Right cardiac atrium (tissue), 5 donors: ENCODE data around the gene ATG4A. TPM values are rescaled to one million over a fixed set of nuclear protein-coding genes. Genes with fewer than 3 reads are reported as not detected.

Experiments
- ATAC-seq, 2 donors: fragments of 200-7000 bp; cut with Tn5 transposase; one replicate each; pipeline versions ENCODE4 v1.8.0 to v1.9.1; 2020; ENCODE audit warnings: moderate library complexity in 2 of 2, mild to moderate bottlenecking in 1 of 2
- DNase-seq, 3 donors: peaks; one replicate each; pipeline ENCODE4 v3.0.0-alpha.2; 2020
- H3K27ac ChIP-seq: one replicate; pipeline ENCODE4 v1.5.1; 2013; ENCODE audit warnings: mild to moderate bottlenecking, low read length, control low read depth, moderate library complexity
- H3K27me3 ChIP-seq: one replicate; pipeline ENCODE4 v1.6.1; 2013; ENCODE audit not compliant: control insufficient read depth, insufficient read depth
- H3K4me1 ChIP-seq: one replicate; pipeline ENCODE4 v1.6.1; 2013; ENCODE audit warnings: low read length; ENCODE audit not compliant: control insufficient read depth, insufficient read depth
- H3K4me3 ChIP-seq: one replicate; pipeline ENCODE4 v1.5.1; 2013; ENCODE audit warnings: low read length, control low read depth
- H3K9me3 ChIP-seq: one replicate; pipeline ENCODE4 v1.6.1; 2013; ENCODE audit warnings: low read length; ENCODE audit not compliant: control insufficient read depth
- WGBS: extraction: QIAGEN DNeasy Blood & Tissue Kit; methylation state at CpG from one replicate; pipeline ENCODE4 v1.1.7; 2013; 5-methylcytosine and 5-hydroxymethylcytosine counted together
- intact Hi-C, 4 donors: fragments of 100-400 bp; cut with DNase I; formaldehyde crosslinking; loops; one replicate each; pipeline versions ENCODE4 v1.11.0 to v1.14.0; 2022 to 2023
- polyA plus RNA-seq: library from polyadenylated mRNA; stranded (reverse); fragments of 200-250 nt; gene quantifications from one replicate; pipeline ENCODE4 v1.2.3, GENCODE V29; 2013
- total RNA-seq, 4 donors: library from RNA; stranded (reverse); fragmentation: NEBNext Ultra II Directional; extraction: Animal tissue kit (Norgen Biotek cat#: 25700); gene quantifications; one replicate each; pipeline ENCODE4 v1.2.1, GENCODE V29; 2021
- donor health status: healthy with polysubstance abuse.
- donor health status: DM: no; HTN: yes; CAD: no.
- donor health status: DM: no; HTN: no; CAD: no.
- donor health status: DM: no; HTN: yes; CAD: no; lungs with severe emphysema.
- donor health status: DM: yes; HTN: yes; CAD: no.

ATG4A gene
- total and polyA plus RNA-seq, 5 donors, result 14.4 to 18.5 (median 15.5) TPM

DNA sequence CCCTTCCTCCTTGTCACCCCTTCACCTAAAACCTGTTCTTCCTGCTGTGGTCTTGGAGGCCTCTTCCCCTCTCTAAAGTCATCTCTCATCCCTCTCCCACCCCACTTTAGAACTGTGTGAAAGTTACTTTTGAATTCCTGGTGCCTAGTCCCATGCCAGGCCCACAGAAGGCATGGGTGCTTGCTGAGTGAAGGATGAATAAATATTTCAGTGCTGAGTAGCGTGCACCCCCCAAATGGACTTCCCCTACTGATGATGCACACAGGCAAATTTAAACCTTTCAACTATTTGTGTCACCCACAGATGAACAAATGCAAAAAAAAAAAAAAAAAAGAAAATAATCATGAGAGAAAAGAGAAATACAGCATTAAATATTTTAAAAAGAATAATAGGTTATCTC is 20.0 kb upstream of the ATG4A start:
- no peak for DNase-seq
- WGBS, result 100% methylated on average over 1 of the region's 1 CpG
- intact Hi-C loops, result no loop called here
- no peak for ATAC-seq
- no peaks in the 10 kb centered on the region for H3K27me3 ChIP-seq
- no peak overlapping the region for H3K27ac ChIP-seq
- H3K9me3 ChIP-seq, result no peaks in the 10 kb centered on the region
- no peaks in the 10 kb centered on the region for H3K4me1 ChIP-seq
- H3K4me3 ChIP-seq, result no peak overlapping the region

DNA sequence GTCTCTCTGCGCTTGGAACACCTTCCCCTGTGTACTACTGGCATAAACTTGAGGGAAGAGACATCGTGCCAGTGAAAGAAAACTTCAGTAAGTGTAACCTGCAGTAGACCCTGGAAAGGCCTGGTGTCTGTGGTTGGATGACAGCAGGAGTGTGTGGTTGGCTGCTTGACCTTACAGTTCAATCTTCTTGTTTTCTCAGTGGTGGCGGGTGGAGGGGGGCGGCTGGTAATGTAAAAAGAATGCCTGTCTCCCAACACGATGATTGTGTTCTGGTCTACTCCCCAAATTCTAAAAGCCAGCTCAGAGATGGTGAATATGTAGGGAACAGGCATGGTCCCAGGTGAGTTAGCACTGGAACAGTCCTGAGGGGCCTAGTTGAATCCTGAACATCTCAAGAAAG is 18.8 kb upstream of the ATG4A start:
- intact Hi-C loops, result no loop called here
- Histone ChIP-seq H3K4me3 (no peak overlapping the region), H3K27me3 (no peaks in the 10 kb centered on the region), H3K27ac (no peak overlapping the region), H3K9me3 (no peaks in the 10 kb centered on the region), H3K4me1 (no peaks in the 10 kb centered on the region)
- ATAC-seq, result no peak
- WGBS, result 79% methylated on average over 5 of the region's 5 CpGs
- no peak for DNase-seq

DNA sequence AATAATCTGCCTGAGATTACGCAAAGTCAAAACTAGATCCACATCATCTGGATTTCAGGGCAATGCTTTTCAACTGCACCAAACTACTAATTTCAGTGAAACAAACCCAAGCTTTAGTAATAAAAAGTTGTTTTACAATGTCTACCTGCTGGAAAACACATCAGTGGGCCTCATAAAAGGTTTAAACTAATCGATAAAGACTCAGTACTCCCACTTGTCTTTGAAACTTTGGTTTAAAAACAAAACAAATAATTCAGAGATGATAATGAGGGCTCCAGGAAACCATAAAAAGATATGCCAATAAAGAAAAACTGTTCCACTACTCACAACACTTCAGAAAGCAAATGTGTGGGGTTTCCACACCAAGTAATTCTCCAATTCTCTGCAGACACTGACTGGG is 10.5 kb upstream of the ATG4A start:
- no peak for DNase-seq
- no peak for ATAC-seq
- Histone ChIP-seq H3K4me3 (no peak overlapping the region), H3K27ac (no peak overlapping the region), H3K27me3 (no peaks in the 10 kb centered on the region), H3K9me3 (no peaks in the 10 kb centered on the region), H3K4me1 (no peaks in the 10 kb centered on the region)
- intact Hi-C loops, result no loop called here
- 93% methylated on average over 2 of the region's 2 CpGs for WGBS

DNA sequence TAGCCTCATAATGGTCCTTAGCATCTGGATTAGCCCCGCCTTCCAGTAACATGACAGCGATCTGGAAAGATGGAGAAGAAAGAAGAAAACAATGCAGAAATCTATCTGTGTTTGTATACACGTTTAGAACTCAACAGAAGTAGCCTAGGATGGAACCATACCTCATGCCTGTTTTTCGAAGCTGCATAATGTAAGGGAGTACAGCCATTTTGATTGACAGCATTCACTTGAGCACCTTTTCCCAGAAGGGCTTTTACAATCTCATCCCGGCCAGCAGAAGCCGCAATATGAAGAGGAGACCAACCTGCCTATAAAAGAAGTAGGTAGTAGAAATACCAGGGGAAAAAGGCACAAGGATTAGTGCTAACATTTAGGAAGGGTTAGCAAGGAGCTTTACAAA is 3.8 kb upstream of the ATG4A start:
- Histone ChIP-seq H3K27ac (no peak overlapping the region), H3K4me1 (no peaks in the 10 kb centered on the region), H3K27me3 (no peaks in the 10 kb centered on the region), H3K9me3 (no peaks in the 10 kb centered on the region), H3K4me3 (no peak overlapping the region)
- DNase-seq (no peak), ATAC-seq (no peak)
- intact Hi-C loops, result no loop called here
- 90% methylated on average over 6 of the region's 6 CpGs for WGBS

DNA sequence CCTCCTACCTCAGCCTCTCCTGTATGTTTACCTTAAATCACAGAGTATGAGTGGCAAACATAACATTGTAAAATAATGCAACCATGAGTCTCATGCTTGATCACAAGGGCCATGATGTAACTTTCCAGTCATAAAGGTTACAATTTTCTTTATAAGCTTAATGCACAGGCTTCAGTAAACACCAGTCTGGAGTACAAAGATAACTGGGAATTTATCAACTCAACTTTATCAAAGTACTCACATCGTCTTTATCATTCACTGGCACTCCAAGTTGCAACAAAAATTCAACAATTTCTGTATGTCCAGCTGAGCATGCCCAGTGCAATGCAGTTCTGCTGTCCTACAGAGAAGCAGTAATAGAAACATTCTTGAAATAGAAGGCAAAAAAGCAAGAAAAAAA is 3.1 kb upstream of the ATG4A start:
- H3K9me3 ChIP-seq, result no peaks in the 10 kb centered on the region
- no peaks in the 10 kb centered on the region for H3K4me1 ChIP-seq
- no peaks in the 10 kb centered on the region for H3K27me3 ChIP-seq
- DNase-seq, result no peak
- no peak for ATAC-seq
- WGBS, result 33% methylated on average over 1 of the region's 1 CpG
- H3K4me3 ChIP-seq, result no peak overlapping the region
- H3K27ac ChIP-seq, result no peak overlapping the region
- intact Hi-C loops, result no loop called here

DNA sequence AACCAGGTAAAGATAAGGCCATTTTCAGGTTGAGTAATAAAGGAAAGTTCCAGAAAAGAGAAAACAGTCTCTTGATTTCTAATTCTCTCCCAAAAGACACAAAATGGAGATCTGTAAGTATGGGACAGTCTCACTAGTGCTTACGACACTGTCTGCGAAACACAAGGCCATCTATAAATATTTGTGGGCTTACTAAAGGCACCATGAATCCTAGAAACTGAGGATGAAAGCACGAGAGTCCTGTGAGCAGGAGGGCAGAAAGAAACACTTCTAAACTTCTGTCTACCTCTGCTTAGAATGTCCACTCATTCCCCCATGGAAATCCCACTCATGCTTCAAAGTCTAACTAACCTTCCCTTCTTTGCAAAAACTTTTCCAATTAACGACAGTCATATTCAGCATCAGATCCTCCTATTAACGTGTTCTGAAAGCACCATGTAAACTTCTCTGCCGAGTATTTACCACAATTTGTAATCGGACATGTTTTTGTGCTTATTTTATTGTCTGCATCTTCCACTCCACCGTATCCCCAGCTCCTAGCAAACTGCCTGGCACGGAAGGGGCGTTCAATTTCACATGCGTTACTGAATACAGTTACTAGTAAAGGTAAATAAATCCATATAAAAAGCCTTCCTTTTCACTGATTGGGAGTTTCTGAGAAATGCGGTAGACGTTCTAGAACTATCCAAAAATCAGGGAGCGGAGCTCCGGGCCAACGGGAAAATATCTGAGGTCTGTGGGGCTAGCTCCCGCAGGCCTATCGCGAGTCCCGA is 901 bp upstream of the ATG4A start:
- intact Hi-C loops, result no loop called here
- no peak for ATAC-seq
- H3K27me3 ChIP-seq, result no peaks in the 10 kb centered on the region
- no peaks in the 10 kb centered on the region for H3K4me1 ChIP-seq
- DNase-seq, result no peak
- WGBS, result under 1% methylated on average over 20 of the region's 20 CpGs
- peak overlapping the region; percentile 97 for H3K27ac ChIP-seq
- H3K4me3 ChIP-seq, result peak overlapping the region; percentile 95
- H3K9me3 ChIP-seq, result no peaks in the 10 kb centered on the region

DNA sequence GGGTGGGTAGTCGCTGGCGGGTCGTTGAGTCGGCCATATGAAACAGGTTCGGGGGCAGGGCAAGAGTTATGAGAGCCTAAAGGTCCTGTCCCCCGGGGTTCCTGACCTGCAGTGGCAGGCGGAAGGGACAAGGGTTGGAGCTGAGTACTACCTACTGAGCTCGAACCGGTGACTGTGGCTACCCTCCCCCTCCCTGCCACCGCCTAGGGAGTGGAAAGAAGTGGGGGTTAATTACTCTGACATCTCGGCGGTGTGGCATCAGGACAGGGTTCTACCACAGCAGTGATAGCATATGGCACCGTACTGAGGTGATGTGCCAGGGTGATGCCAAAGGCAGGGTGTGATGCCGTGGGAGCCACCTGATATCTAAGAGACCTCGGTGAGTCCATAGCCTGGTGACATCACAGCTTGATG is 307 bp downstream of the ATG4A start:
- Histone ChIP-seq H3K4me3 (peak overlapping the region; percentile 95), H3K27ac (peak overlapping the region; percentile 71), H3K4me1 (no peaks in the 10 kb centered on the region), H3K9me3 (no peaks in the 10 kb centered on the region), H3K27me3 (no peaks in the 10 kb centered on the region)
- 2% methylated on average over 15 of the region's 15 CpGs for WGBS
- intact Hi-C loops, result no loop called here
- no peak for DNase-seq
- peak; percentile 56 to 64 for ATAC-seq

DNA sequence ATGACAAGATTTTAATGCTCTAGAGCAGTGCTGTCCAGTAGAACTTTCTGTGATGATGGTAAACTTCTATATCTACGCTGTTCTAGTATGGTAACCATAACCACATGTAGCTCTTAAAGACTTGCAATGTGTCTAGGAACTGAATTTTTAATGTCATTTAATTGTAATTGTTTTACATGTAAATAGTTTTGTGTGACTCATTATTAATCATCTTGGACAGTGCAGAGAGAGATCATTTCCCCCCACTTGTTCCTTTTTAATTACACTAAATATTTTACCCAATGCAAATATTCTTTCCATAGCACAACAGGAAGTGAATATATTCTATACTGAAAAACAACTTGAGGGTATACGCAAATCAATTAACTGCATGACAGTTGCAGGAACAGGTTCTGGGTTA is 5.8 kb downstream of the ATG4A start:
- H3K9me3 ChIP-seq, result no peaks in the 10 kb centered on the region
- ATAC-seq (no peak), DNase-seq (no peak)
- no peak overlapping the region for H3K27ac ChIP-seq
- 99% methylated on average over 2 of the region's 2 CpGs for WGBS
- no peak overlapping the region for H3K4me3 ChIP-seq
- H3K4me1 ChIP-seq, result no peaks in the 10 kb centered on the region
- H3K27me3 ChIP-seq, result no peaks in the 10 kb centered on the region
- intact Hi-C loops, result no loop called here

DNA sequence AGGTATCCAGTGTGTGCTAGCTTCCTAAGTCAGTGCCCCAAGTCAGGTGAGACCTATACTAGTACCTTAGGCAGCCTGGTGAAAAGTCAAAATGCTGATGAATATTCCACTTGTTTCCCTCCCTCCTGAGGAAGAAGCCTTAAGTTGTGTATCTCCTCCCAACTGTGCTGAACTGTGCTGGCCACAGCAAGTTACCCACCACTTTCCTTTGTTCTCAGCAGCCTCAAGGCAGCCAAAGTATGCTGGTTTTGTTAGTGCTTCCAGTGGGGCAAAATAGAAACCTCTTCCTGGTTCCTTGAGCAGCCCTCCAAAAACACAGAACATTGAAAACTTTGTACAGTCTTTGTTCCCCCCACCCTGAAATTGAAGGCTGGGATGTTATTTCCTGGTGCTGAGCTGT is 13.9 kb downstream of the ATG4A start:
- ATAC-seq (no peak), DNase-seq (no peak)
- no peaks in the 10 kb centered on the region for H3K4me1 ChIP-seq
- no peak overlapping the region for H3K4me3 ChIP-seq
- H3K27ac ChIP-seq, result no peak overlapping the region
- H3K27me3 ChIP-seq, result no peaks in the 10 kb centered on the region
- no peaks in the 10 kb centered on the region for H3K9me3 ChIP-seq
- intact Hi-C loops, result no loop called here

DNA sequence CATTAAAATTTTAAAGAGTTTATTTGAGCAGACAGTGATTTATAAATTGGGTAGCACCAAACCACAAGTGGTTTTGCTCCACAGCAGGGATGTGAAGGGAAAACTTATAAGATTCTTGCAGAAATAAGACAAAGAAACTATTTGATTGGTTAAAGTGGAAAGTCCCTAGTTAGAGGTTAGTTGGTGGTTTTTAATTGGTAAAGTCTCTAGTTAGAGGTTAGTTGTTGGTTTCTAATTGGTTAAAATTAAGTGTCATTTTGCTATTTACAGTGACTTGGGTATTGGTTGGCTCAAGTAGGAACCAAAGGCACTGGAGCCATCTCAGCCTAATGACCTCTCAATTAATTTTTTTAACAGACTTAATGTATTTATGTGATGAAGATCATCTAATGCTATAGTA is 23.0 kb downstream of the ATG4A start:
- H3K4me3 ChIP-seq, result no peak overlapping the region
- no peaks in the 10 kb centered on the region for H3K4me1 ChIP-seq
- ATAC-seq (no peak), DNase-seq (no peak)
- H3K9me3 ChIP-seq, result no peaks in the 10 kb centered on the region
- intact Hi-C loops, result no loop called here
- H3K27ac ChIP-seq, result no peak overlapping the region
- H3K27me3 ChIP-seq, result no peaks in the 10 kb centered on the region

DNA sequence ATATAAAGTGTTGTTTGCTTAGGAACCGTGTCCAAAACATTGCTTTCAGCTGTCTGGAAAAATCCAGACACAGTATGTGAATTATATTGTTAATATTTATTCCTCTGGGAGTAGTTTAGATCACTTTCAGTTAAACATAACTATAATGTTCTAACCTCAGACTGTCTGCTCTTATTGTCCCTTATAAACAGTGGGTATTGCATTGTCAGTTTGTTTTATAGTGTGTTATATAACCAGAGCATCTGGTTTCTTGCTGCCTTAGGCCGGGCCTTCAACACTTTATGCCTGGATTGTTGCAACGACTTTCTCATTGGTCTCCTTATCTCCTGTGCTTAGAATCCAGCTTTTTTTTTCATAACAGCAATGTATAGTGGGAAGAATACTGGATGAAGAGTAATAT is 26.4 kb downstream of the ATG4A start:
- Histone ChIP-seq H3K9me3 (no peaks in the 10 kb centered on the region), H3K27ac (no peak overlapping the region), H3K4me3 (no peak overlapping the region), H3K27me3 (no peaks in the 10 kb centered on the region), H3K4me1 (peaks cover 3% of the 10 kb centered on the region)
- WGBS, result 65% methylated on average over 3 of the region's 3 CpGs
- DNase-seq (no peak), ATAC-seq (no peak)
- intact Hi-C loops, result no loop called here

DNA sequence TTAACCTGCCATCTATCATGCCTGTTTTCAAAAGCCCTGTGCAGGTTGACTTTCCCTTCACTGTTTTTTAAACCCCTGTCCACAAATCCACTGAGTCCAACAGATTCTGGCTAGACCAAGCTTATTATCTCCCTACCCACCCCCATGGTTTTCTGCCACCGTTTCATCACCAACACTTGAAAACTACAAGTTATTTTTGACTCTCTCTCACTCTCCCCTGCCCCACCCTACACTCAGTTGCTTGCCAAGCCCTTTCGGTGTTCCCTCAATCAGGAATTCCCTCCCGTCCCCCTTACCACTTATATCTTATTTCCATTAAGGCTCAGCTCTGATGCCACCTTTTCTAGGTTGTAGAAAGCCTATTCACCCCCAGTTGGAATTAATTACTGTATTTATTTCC is 29.7 kb downstream of the ATG4A start:
- peak overlapping the region; percentile 19 for H3K27ac ChIP-seq
- DNase-seq, result peak in 1 of 3 donors; percentile 20
- H3K9me3 ChIP-seq, result no peaks in the 10 kb centered on the region
- no peak overlapping the region for H3K4me3 ChIP-seq
- no peaks in the 10 kb centered on the region for H3K27me3 ChIP-seq
- WGBS, result 25% methylated on average over 3 of the region's 3 CpGs
- peaks cover 3% of the 10 kb centered on the region for H3K4me1 ChIP-seq
- intact Hi-C loops, result no loop called here
- ATAC-seq, result peak; percentile 48 to 54
